Loucy (cell line): ENCODE data around the gene ESRRA.
"Not testable (repeated sequence)": the region's sequence is repeated elsewhere in the genome, so short reads cannot be mapped to it uniquely, and the experiment has no call there.

Source experiments
- H2AFZ ChIP-seq: fragments of 200-600 bp; sonication (generic); 2 replicates; pipeline ENCODE4 v1.6.0; 2016; ENCODE audit warnings: antibody characterized with exemption, mild to moderate bottlenecking, low read length, moderate library complexity
- H3F3A ChIP-seq: fragments of 200-600 bp; 2 replicates; pipeline ENCODE4 v1.6.0; 2016; ENCODE audit warnings: antibody characterized with exemption, low read depth, mild to moderate bottlenecking
- H3K27me3 ChIP-seq: fragments of 200-600 bp; sonication (generic); 2 replicates; pipeline ENCODE4 v1.6.1; 2014; ENCODE audit warnings: low read length, mild to moderate bottlenecking; ENCODE audit not compliant: insufficient read depth, poor library complexity, severe bottlenecking
- H3K36me3 ChIP-seq: fragments of 200-600 bp; sonication (generic); 2 replicates; pipeline ENCODE4 v1.6.1; 2016; ENCODE audit warnings: low read length; ENCODE audit not compliant: insufficient read depth
- H3K4me1 ChIP-seq: fragments of 200-600 bp; sonication (generic); 2 replicates; pipeline ENCODE4 v1.5.1; 2014; ENCODE audit warnings: low read length, mild to moderate bottlenecking; ENCODE audit not compliant: insufficient read depth, poor library complexity, severe bottlenecking
- H3K4me2 ChIP-seq: fragments of 200-600 bp; sonication (generic); 2 replicates; pipeline ENCODE4 v1.6.0; 2014; ENCODE audit warnings: antibody characterized with exemption, low read length, low read depth, mild to moderate bottlenecking; ENCODE audit not compliant: poor library complexity, severe bottlenecking
- H3K4me3 ChIP-seq: fragments of 200-600 bp; sonication (generic); 2 replicates; pipeline ENCODE4 v1.5.1; 2014; ENCODE audit warnings: low read length, mild to moderate bottlenecking, mixed read lengths; ENCODE audit not compliant: poor library complexity, severe bottlenecking
- H3K79me2 ChIP-seq: fragments of 200-600 bp; sonication (generic); 2 replicates; pipeline ENCODE4 v1.6.1; 2014; ENCODE audit warnings: low read length; ENCODE audit not compliant: insufficient read depth
- H3K9ac ChIP-seq: fragments of 200-600 bp; sonication (generic); 2 replicates; pipeline ENCODE4 v1.6.0; 2014; ENCODE audit warnings: mild to moderate bottlenecking, low read depth, low read length, moderate library complexity; ENCODE audit not compliant: poor library complexity, severe bottlenecking
- H3K9me2 ChIP-seq: fragments of 200-600 bp; sonication (generic); replicated peaks from 2 replicates; pipeline ENCODE4 v1.6.1; 2016; ENCODE audit warnings: low read depth, low read length, mixed read lengths
- H3K9me3 ChIP-seq: fragments of 200-600 bp; sonication (generic); 2 replicates; pipeline ENCODE4 v1.6.1; 2014; ENCODE audit warnings: mild to moderate bottlenecking, antibody characterized with exemption, low read length, low read depth; ENCODE audit not compliant: insufficient read depth
- H4K20me1 ChIP-seq: fragments of 200-600 bp; sonication (generic); 2 replicates; pipeline ENCODE4 v1.6.0; 2014; ENCODE audit warnings: antibody characterized with exemption, low read length, mild to moderate bottlenecking; ENCODE audit not compliant: insufficient read depth, poor library complexity, severe bottlenecking
- EZH2phosphoT487 ChIP-seq: fragments of 200-600 bp; IDR thresholded peaks from 2 replicates; pipeline ENCODE4 v1.6.1; 2018; ENCODE audit warnings: antibody characterized with exemption, mild to moderate bottlenecking, moderate library complexity, borderline replicate concordance
- TF ChIP-seq, protein P1 (sequence below): fragments of 200-600 bp; sonication (generic); conservative IDR thresholded peaks from 2 replicates; pipeline ENCODE4 v1.5.1; 2014; ENCODE audit warnings: mild to moderate bottlenecking, antibody characterized with exemption, low read length

Gene ESRRA

DNA sequence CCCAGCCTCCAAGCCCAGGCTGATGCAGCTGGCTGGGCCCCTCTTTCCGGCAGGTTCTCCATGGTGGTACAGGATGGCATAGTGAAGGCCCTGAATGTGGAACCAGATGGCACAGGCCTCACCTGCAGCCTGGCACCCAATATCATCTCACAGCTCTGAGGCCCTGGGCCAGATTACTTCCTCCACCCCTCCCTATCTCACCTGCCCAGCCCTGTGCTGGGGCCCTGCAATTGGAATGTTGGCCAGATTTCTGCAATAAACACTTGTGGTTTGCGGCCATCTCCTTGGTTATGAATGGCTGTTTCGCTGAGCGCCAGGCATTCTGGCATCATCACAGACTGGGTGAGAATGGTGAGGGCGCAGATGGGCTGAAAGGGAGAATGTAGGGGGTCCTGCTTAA is 16.2 kb downstream of the ESRRA start:
- Histone ChIP-seq H3K36me3 (no peaks in the 10 kb centered on the region), H3K9me2 (no peaks in the 10 kb centered on the region), H3K4me1 (peaks cover 22% of the 10 kb centered on the region), H3K27me3 (no peaks in the 10 kb centered on the region), H2AFZ (no peak overlapping the region), H4K20me1 (peaks cover 6% of the 10 kb centered on the region), H3K4me2 (no peak overlapping the region), H3K9me3 (no peaks in the 10 kb centered on the region), H3F3A (peaks cover 7% of the 10 kb centered on the region; the same call in 1 of the 2 replicates), H3K9ac (no peak overlapping the region), H3K79me2 (peaks cover 31% of the 10 kb centered on the region), H3K4me3 (no peak overlapping the region)
- TF ChIP-seq EZH2phosphoT487: no peak
- TF ChIP-seq, protein P1, sequence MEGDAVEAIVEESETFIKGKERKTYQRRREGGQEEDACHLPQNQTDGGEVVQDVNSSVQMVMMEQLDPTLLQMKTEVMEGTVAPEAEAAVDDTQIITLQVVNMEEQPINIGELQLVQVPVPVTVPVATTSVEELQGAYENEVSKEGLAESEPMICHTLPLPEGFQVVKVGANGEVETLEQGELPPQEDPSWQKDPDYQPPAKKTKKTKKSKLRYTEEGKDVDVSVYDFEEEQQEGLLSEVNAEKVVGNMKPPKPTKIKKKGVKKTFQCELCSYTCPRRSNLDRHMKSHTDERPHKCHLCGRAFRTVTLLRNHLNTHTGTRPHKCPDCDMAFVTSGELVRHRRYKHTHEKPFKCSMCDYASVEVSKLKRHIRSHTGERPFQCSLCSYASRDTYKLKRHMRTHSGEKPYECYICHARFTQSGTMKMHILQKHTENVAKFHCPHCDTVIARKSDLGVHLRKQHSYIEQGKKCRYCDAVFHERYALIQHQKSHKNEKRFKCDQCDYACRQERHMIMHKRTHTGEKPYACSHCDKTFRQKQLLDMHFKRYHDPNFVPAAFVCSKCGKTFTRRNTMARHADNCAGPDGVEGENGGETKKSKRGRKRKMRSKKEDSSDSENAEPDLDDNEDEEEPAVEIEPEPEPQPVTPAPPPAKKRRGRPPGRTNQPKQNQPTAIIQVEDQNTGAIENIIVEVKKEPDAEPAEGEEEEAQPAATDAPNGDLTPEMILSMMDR: no peak

DNA sequence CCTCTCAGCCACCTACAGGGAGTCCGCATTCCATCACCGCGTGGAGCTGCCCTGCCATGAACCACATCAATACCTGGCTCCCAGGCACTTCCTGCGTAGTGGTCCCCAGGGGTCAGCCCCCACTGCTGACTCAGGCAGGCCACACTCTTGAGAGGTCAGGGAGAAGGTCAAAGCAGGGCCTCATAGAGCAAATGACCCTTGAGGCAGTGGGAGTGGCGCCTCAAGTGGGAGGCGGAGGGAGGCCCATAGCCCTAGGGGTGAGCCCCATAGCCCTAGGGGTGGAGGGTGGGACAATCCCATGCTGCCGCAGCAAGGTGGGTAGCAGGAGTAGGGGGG is 17.6 kb downstream of the ESRRA start:
- Histone ChIP-seq H3K4me1 (peaks cover 22% of the 10 kb centered on the region), H3K36me3 (no peaks in the 10 kb centered on the region), H4K20me1 (no peaks in the 10 kb centered on the region), H3K79me2 (peaks cover 24% of the 10 kb centered on the region), H3K4me2 (no peak overlapping the region), H3K27me3 (no peaks in the 10 kb centered on the region), H3F3A (no peaks in the 10 kb centered on the region), H2AFZ (no peak overlapping the region), H3K9me2 (no peaks in the 10 kb centered on the region), H3K9me3 (no peaks in the 10 kb centered on the region), H3K4me3 (no peak overlapping the region), H3K9ac (no peak overlapping the region)
- TF ChIP-seq, protein P1: no peak
- no peak for TF ChIP-seq EZH2phosphoT487

DNA sequence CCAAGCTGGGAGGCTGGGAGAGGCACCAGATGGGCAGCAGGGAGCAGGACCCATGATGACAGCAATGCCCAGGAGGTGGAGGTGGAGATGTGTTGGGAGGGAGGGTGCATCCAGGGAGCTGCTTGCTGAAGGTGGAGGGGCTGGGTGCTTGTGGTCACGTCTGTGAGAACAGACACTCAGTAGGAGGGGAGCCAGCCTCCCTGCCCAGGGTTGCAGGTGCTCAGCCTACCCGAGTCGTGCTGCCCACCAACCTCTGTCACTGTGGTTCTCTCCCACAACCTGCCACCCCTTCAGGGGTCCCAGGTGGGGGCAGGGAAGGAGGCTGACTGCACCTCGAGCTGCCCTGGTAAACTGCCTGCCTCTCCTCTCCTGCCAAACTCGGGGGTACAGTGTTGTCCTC is 18.0 kb downstream of the ESRRA start:
- H3K36me3 ChIP-seq: no peaks in the 10 kb centered on the region
- peaks cover 21% of the 10 kb centered on the region for H3K4me1 ChIP-seq
- no peaks in the 10 kb centered on the region for H4K20me1 ChIP-seq
- H3K27me3 ChIP-seq: no peaks in the 10 kb centered on the region
- peaks cover 22% of the 10 kb centered on the region for H3K79me2 ChIP-seq
- H3K9me2 ChIP-seq: no peaks in the 10 kb centered on the region
- no peak overlapping the region for H2AFZ ChIP-seq
- no peak overlapping the region for H3K9ac ChIP-seq
- no peaks in the 10 kb centered on the region for H3K9me3 ChIP-seq
- H3F3A ChIP-seq: no peaks in the 10 kb centered on the region
- no peak overlapping the region for H3K4me2 ChIP-seq
- no peak for TF ChIP-seq EZH2phosphoT487
- TF ChIP-seq, protein P1: no peak
- no peak overlapping the region for H3K4me3 ChIP-seq

DNA sequence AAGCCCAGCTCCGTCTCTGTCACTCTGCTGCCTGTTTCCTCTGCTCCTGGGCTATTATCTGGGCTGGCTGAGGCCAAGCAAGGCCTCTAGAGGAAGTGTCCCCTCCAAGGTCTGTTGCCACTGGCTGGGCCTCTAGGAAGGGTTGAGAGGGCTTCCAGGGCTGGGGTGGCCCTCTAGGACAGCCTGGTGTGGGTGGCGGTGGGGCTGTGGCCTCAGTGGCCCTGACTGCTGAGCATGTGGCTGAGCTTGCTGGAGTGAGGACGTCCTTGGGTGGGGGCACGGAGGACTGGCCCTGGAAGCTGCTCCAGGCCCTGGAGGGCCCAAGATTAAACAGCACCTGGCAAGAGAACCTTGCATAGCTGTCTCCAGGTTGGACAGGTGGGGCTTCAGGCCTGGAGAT is 18.7 kb downstream of the ESRRA start:
- H3K9ac ChIP-seq, H3K9me3 ChIP-seq, H3K27me3 ChIP-seq, H3K9me2 ChIP-seq, H3K36me3 ChIP-seq, H3K4me2 ChIP-seq, H3K4me3 ChIP-seq, H2AFZ ChIP-seq, H4K20me1 ChIP-seq, H3F3A ChIP-seq: not testable (repeated sequence)
- Histone ChIP-seq H3K79me2 (peaks cover 16% of the 10 kb centered on the region), H3K4me1 (peaks cover 17% of the 10 kb centered on the region)
